DMS114 treated with DMSO at 0.1 percent for 48 hours (cell line): ENCODE results near the gene ATP5F1D.

Experiments
- DNase-seq: peaks from one replicate; lab custom pipeline; 2025; ENCODE audit not compliant: unreplicated experiment; lab: John Stamatoyannopoulos, UW

ATP5F1D gene

DNA sequence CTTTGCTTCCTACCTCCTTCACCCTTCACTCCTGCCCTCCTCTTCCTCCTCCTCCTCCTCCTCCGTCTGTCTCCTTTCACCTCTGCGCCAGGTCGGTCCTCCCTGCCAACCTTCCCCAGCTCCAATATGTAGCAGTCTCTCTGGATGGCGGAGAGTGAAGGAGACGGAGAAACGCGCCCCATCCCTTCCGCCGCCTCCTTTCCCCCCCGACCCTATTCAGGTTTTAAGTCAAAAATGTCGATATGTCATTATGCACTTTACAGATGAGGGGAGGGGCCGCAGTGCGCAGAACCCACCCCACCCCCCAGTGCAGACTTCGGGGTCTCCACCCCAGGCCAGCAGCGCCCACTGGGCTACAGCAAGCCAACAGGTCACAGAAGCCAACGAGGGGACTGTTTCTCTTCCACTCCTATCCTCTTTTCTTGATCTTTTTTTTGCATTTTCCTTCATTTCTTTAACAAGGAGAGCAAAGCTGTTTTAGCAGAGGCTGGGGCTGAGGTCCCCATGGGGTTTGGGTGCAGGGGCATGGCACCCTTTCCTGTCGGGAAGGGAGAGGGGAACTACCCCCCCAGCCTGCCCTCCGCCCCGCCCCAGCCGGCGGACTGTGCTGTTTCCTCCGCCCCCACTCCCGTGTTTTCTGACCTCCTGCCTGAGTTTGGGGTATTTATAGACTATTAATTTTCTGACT lies 16.1 kb downstream of the ATP5F1D start:
- no peak for DNase-seq

DNA sequence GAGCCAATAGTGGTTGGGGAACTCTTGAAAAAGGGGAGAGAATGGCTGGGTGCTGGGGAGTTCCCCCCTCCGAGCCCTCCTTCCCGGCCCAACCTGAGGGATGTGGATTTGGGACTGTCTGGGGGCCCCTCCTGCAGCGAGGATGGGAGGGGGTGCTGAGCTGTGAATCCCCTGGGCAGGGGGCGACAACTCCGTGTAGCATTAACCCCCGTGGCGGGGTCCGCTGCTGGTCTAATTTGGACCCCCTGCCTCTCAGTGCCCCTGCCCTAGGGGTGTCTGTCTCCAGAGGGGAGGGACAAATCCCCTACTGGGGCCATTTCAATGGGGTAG lies 16.6 kb downstream of the ATP5F1D start:
- no peak for DNase-seq

DNA sequence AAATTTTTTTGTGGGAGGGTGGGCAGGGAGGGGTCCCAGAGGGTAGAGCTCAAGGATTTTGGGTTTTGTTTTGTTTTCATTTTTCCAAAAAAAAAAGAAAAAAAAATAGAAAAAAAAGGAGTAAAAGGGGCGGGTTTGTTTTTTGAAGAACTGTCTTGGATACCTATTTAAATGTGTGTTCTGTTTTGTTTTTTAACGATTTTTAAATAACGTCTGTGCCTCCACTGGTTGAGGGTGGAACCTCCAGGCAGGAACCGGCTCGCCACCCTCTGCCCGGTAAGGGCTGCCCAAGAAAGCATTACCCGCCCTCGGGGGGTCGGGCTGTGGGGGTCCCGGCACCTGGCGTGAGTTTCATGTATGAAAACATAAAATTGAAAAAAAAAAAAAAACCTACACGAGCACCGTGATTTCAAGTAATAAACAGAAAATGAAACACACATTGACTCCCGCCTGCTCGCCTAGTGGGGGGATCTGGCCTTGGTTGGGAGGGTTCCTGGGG lies 17.2 kb downstream of the ATP5F1D start:
- DNase-seq, result no peak

DNA sequence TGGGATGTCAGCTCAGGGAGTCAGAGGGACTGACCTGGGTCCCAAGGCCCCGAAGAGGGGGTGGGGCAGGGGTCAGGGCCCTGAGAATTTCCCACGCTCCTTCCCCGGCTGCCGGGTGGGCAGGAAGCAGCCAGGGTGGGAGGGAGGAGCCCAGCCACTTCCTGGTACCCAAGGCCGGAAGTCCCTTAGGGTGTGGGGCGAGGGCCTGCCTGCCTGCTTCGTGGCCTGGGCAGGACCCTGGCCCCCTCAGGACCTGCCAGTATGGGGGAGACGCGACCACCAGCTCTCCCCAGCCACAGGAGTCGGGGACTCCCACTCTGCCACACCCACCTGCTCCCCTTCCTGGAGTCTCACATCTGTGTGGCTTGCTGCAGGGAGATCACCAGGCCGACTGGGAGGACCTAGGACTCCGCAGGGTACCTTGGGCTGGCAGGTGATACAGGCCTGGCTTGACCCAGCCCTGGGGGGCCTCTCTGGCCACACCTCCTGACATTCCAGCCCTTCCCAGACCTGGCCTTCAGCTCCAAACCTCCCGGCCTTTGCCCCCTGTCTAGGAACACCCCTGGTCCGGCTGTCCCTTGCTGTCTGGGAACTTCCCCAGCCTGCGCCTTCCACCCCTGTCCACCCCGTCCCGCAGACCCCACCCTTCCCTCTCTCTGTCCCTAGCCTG lies 17.8 kb downstream of the ATP5F1D start:
- DNase-seq, result no peak

DNA sequence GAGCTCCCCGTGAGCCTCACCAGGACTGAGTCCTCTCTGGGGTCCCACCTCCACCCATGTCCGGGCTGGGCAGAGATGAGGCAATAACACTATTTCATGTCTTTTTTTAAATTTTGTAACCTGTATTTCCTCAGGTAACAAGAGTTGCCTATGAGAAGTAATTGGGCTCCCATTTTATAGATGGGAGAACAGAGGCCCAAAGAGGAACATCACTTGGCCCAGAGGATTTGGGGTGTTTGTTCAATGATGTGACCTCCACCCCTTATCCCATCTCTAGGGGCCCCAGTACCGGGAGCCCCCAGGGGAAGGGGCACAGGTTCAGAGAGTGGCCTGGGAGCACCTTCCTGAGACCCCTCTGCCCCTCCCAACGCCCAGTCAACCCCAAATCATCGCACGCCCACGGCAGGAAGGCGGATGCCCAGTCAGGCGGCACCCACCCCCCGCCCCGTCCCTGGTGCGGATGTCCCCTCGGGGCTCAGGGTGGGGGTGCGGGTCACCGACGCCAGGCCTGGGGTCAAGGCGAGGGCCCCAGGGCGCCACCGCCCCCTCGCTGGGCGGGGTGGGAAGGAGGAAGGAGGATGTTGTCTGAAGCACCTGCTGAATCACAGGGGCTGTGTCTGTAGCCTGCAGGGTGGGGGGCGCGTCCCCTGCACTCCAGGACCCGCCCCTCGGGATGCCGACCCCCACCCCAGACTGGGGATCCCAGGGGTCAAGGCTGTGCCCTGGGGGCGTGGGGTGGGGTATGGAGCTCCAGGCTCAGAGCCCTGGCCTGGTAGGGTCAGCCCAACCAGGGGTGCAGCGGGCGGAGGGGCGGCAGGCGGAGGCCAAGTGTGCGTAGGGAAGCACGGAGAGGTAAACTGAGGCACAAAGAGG lies 18.6 kb downstream of the ATP5F1D start:
- DNase-seq, result no peak

DNA sequence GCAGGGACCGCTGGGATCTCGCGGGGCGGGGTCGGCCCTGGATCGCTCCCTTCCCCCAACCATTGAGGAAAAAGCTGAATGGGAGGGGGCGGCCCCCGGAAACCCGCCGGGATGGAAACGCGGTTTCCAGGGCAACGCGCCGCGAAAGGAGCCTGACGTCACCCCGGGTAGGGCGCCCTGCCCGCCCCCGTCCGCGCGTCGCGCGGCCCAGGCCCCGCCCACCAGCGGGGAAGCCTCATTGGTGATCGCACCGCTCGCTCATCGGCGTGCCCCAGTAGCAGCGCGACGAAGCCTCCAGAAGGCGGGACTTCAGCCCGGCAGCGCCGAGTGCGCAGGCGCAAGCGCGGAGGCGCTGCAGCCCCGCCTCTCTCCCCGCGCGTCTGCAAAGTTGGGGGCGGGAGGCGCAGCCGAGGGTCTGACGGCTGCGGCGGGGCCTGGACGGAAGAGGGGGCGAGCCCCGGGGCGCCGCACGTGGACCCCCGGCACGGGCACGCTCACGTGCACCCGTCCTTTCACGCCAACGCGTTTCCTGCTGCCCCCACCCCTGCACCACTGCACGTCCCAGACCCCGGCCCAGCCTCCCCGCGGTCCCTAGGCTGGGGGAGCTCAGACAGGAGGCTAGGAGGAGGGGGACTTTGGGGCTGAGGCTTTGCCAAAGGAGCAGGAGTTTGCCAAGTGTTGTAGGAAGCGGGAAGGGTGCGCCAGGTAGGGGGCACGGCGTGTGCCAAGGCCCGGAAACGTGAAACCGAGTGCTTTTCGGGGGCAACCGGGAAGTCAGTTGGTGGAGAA lies 19.4 kb downstream of the ATP5F1D start:
- peak; percentile 82 for DNase-seq

DNA sequence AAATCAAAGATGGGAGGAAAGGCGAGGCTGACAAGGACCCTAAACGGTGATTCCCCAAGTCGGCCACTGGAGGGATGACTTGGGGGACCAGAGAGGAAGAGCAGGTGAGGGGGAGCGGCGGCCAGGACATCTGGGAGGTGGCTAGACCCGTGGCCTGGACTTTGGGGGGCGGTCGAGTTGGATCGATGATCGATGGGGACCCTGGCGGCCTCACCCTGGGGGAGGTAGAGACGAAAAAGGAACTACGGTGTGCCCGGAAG lies 19.9 kb downstream of the ATP5F1D start:
- DNase-seq, result no peak

DNA sequence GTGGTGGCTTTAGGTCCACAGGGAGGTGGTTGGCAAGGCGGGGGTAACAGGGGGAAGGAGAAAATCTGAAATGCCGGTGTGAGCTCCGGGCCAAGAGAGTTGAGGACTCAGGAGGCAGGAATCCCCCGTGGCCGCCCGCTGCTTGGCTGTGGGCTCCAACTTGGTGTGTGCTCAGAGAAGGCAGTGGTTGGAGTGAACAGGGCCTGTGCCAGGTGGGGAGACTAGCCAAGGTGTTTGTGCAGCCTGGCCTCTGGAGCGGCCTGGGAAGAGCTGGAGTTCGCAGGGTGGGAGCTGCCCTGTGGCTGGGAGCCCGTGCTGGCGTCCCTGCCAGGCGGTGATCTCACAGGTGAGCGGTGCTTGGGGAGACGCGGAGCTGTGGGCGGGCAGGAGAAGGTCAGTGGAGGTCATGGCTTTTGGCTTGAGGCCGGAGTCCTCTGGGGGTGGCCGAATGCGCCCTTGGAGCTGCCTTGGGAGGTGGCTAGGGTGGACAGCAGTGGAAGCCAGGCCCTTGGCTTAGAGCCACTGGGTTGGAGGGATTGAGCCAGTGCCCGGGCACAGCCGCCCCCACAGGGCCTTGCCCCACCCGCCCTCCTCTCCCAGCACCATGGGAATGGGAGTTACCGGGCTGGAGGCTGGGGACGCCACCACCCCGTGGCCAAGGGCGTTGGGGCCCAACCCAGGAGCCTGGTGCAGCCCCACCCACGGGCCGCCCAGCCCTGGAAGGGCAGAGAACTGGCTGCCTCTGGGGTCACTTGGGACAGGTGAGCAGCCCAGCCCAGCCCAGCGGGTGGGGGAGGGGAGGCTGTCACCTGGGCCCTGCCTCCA lies 20.5 kb downstream of the ATP5F1D start:
- DNase-seq, result no peak

DNA sequence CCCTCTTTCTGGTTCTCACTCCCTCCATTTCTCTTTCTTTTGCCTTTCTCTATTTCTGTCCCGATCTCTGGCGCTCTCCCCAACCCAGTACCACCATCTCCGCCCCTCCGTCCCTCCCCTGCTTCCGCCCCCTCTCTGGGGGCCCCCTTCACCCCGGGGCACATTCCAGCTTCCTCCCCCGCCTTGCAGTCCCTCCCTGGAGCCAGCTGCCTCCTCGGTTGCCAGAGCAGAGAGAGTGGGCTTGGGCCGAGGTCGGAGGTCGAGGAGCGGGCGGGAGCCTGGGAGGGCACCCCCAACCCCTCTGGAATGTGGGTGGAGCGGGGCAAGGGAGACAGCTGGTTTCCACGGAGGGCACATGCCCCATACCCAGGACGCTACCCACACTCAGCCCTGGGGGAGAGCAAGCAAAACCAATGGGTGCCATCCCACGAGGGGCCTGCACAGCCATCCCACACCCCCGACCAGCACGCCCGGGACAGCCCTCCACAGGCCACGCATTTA lies 21.1 kb downstream of the ATP5F1D start:
- no peak for DNase-seq

DNA sequence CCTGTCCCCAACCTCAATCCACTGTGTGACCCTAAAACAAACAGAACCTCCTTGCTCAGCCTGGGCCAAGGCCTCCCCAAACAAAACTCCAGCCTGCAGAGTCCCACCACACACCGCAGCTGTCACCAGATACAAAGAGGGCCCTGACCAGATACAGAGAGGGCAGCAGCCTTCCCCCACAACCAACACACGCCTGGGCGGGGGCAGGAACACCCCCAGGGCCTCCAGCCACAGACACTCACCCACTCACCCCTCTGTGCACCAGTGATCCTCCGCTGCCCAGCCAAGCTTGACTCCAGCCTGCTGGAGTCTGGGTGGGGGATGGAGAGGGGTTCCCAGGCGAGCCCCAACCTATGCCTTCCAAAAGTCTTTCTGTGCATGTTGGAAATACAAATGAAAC lies 21.6 kb downstream of the ATP5F1D start:
- DNase-seq, result no peak

DNA sequence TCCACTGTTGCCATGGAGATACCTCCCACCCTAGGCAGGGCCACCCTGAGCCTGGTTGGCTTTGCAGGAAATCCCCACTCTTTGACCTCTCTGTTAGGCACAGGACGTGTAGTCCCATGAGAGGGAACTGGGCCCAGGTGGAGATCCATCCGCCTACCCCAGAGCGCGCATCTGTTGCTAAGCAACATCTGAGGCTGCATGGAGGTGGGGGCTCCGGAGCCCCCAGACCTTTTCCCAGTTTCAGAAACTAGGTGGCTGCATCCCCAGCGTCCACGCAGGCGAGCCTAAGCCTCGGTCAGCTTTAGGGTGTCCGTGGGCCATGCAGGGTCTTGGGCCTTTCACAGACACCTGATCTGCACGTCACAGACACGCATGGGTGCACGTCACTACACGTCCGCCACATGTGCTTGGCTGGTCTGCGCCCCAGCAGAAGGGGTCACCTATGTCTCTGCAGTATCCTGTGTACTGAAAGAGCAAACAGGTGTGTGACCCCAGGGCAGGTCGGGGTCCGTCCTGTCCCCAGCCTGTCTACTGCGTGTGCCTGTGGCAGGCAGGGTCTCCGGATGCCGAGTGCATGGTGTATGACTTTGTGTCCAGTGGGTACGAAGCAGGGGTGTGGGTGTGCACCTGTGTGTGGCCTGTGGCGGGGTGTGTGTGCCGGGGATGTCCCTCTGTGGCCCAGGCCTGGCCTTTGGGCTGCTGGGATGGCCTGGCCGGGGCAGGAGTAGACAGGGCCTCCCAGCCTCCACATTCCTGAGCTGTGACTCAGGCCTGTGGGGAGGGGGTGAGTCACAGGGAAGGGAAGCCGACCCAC lies 23.5 kb downstream of the ATP5F1D start:
- no peak for DNase-seq

DNA sequence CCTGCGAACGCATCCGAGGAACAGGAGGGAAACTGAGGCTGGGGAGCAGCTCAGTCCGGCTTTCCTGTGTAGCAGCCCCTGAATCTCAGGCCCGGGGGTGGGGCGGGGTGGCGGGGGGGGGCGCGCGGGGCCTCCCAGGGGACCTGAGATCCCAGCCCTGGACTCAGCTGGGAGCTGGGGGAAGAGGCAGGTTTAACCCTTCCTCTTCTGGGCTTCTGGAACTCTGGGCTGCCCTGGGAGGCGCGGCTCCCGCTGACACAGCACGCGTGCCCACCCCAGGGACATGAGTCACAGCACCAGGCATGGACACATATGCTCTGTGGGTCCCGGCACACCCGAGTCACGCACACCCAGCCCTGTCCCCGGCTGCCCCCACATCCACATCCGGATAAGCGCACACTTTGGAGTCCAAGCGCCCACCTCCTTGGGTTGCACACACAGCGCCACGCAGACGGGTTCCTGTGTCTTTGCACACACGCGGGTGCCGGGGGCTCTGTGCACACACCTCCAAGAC lies 24.1 kb downstream of the ATP5F1D start:
- DNase-seq, result no peak

DNA sequence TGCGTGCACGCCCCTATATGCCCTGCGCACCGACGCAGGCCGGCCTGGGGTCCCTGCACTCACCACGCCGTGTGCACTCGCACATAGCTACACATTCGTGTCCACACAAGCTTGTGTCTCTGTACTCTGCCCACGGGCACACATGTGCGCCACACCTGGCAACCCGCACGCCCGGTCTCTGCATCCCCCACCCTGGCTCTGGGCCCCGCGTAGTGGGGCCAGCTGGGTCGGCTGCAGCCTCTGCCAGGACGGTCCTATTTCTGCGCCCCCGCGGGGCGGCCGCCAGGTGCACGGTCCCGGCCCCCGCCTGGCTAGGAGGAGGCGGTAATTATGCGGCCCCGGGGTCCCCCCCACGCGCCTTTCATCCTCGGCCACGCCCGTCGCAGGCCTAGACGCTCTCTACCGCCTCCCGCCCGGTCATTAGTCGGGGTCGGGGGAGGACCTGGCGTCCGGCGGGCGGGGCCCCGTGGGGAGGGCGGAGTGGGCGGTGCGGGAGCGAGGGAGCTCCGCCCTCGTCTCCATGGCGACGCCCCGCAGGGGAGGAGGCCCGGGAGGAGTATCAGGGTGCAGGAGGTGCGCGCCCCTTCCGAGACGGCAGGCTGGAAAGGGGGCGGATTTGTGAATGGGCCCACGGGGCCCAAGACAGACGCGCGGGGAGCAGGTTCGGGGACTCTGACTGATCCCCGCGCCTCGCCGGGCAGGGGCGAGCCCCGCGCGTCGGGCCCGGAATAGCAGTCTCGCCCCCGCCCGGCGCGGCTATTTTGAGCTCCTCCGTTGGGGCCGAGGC lies 24.8 kb downstream of the ATP5F1D start:
- DNase-seq, result no peak

DNA sequence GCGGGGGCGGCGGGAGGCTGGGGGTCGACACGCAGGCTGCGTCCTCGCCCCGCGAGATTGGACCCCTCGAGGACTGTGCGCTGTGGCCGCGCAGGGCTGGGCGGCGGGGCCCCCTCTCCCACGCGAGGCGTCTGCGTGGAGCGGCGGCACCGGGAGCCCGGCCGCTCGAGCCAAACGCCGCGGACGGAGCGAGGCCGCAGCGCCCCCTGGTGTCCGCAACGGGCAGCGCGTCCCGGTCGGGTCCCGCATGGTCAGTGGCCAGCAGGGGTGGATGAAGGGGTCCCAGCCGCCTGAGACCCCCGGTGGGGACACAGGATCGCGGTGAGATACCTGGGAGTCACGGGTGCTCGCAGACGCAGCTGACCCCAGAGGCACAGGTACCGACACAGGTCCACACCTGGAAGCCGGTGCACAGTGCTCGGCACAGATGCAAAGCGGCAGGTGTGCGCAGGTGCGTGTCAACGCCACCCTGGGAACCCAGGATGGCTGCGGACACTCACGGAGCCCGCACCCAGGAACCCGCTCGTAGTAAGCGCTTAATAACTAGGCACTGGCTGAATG lies 25.4 kb downstream of the ATP5F1D start:
- no peak for DNase-seq

DNA sequence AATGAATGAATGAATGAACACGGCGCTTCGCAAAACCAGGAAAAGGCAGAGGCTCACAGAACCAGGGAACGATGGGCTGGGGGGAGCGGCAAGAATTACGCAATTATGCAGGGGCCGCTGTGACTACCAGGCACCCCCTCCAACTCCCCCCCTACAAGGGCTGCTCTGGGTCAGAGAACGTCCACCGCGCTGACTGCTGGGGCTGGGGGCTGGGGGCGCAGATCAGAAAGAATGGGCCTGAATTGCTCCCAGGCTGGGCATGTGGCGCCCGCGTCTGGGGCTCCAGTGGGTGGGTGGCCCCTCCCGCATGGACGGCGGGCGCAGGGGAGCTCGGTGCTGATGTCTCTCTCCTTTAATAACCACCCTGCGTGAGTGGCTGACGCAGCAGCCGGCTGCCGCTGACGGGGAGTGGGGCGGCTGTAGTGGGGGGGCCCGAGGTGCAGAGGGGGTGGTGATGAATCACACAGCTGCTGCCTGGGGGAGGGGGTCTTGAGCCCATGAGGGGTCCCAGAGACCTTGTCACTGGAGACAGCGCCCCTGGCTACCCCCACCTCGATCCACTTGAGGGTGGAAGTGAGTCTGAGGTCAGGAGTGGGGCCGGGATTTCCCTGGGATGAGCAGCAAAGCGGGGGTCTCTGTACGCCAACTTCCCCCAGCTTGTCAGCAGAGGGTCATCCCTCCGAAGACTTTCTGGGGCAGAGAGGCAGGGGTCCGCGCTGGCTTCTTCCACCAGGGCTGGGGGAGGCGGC lies 26.1 kb downstream of the ATP5F1D start:
- DNase-seq, result no peak

DNA sequence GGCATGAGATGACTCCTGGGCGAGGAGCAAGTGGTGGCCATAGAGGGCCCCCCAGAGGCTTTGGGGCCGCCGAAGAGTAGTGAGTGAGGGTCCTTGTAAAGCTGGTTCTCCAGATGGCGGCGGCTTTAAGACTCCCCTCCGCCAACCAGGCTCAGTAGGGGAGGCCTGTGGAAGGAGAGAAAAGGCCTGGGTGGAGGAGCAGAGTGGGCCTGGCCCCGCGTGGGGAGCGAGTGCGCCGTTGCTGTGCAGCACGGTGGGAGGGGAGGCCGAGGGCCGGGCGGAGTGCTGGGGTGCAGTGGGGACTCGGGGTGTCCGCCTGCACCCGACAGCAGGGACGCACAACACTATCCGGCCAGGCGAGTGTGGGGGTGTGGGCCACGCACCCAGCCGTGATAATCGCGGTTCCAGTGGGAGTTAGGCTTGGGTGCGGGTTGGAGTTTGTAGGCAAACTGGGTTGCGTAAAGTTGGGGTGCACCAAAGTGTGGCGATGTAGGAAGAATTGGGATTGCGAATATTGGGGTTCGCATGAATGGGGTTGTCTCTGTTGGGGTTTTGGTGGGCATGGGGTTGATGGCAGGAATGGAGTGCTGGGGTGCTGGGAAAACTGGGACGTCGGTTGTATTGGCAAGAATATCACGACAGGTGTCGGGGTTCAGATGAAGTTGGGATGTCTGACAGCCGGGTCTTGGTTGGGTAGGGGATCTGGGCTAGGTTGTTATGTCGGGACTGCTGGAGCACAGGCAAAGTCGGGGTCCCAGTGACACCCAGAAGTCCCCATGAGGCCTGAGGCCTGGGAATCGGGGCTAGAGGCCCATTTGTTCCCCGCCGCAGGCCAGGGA lies 26.9 kb downstream of the ATP5F1D start:
- DNase-seq, result no peak

DNA sequence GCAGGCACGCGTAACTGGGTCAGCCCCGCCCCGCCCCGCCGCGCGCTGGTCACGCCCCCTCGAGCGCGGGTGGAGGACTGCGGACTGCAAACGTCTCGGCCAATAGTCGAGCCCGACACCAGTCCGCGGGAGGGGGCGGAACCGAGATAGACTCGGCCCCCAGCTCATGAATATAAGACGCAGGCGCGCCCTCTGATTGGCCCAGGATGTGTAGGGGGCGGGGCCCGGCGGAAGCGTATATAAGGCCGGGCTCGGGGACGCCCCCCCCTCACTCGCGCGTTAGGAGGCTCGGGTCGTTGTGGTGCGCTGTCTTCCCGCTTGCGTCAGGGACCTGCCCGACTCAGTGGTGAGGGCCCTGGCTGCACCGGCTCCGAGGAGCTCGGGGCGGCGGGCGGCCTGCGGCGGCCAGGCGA lies 27.5 kb downstream of the ATP5F1D start, which contains the start of gene CIRBP:
CIRBP (plus strand) TSS at position 268 of the 413 bp plus-strand sequence. CDS start 1,602 bp downstream, outside the sequence.
- peak; percentile 86 for DNase-seq
